ENCODE data around the gene ARHGEF16. TPM values are rescaled to one million over a fixed set of nuclear protein-coding genes. Genes with fewer than 3 reads are reported as not detected.

Gene ARHGEF16
- total RNA-seq, 1 donor from 2014 or later = not detected

DNA sequence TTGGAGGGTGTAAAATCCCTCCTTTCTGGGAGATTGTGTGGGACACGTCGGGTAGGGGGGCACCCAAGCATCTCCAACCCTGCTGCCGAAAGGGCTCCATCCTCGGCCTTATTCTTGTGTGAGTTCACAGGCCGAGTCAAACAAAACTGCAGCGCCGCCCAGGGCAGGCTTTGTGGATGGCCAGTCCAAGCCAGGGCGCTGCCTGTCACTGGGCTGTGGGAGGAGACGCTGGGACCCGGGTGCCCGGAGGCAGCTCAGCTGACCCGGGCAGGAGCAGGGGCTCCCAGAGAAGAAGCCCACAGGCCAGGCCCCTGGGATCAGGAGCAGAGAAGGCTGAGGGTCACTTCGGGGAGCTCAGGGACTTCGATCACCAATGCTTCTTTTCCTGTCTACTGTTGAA, 31.8 kb upstream of the ARHGEF16 start:
- DNase-seq (ENCODE audit: low spot score) = no peak

GRCh38 chr1:3423245-3423829, 31.1 kb upstream of the ARHGEF16 start:
- no peak for DNase-seq (ENCODE audit: low spot score)

DNA sequence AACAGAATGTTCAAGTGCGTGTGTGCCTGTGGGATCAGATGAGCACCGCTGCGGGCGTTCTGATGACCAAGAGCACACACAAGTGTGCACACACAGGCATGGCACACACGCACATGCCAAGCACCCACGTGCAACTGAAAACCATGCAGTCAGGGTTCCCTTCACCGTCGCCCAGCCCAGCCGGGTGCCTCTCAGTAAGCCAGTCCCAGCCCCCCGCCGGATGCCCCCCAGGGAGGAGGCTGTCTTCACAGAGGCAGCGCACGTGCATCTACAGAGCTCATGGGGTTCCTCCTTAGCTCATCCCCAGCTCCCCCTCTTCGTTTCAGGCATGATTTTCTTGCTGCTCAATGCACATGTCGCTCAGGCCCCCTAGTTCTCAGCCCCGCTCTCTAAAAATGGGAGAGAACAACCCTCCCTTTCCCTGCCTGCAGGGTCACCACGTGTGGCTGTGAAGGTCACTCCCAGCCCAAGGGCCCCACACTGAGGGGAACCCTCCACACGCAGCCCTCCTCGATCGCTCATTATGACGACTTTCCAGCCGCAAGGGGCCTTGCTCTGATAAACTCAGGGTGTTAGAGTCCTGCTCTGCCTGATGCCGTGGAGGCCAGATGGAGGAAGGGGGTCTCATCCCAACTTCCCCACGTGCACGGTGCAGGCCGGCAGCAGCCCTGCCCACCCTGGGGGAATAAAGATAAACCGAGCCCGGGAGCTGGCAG, 30.4 kb upstream of the ARHGEF16 start:
- no peak for DNase-seq (ENCODE audit: low spot score)

DNA sequence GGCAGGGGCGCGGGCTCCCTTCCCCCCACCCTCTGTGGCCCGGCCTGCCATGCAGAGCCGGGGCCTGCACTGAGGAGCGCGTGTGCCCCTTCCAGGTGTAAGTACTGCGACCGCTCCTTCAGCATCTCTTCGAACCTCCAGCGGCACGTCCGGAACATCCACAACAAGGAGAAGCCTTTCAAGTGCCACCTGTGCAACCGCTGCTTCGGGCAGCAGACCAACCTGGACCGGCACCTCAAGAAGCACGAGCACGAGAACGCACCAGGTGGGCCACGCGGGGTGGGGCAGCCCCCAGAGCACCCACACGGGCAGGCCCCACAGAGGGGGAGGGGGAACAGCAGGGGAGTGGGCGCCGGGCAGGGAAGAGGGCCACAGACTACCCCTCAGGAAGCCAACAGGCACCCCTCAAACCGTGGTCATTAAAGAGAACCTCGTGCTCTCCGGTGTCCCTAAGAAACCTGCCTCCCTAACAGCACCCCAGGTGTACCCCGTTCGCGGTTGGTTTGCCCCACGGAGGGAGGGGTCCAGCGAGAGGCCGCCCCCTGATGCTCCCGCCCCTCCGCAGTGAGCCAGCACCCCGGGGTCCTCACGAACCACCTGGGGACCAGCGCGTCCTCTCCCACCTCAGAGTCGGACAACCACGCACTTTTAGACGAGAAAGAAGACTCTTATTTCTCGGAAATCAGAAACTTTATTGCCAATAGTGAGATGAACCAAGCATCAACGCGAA, 28.8 kb upstream of the ARHGEF16 start:
- no peak for DNase-seq (ENCODE audit: low spot score)

GRCh38 chr1:3426956-3427535, 27.4 kb upstream of the ARHGEF16 start:
- DNase-seq (ENCODE audit: low spot score) = no peak

DNA sequence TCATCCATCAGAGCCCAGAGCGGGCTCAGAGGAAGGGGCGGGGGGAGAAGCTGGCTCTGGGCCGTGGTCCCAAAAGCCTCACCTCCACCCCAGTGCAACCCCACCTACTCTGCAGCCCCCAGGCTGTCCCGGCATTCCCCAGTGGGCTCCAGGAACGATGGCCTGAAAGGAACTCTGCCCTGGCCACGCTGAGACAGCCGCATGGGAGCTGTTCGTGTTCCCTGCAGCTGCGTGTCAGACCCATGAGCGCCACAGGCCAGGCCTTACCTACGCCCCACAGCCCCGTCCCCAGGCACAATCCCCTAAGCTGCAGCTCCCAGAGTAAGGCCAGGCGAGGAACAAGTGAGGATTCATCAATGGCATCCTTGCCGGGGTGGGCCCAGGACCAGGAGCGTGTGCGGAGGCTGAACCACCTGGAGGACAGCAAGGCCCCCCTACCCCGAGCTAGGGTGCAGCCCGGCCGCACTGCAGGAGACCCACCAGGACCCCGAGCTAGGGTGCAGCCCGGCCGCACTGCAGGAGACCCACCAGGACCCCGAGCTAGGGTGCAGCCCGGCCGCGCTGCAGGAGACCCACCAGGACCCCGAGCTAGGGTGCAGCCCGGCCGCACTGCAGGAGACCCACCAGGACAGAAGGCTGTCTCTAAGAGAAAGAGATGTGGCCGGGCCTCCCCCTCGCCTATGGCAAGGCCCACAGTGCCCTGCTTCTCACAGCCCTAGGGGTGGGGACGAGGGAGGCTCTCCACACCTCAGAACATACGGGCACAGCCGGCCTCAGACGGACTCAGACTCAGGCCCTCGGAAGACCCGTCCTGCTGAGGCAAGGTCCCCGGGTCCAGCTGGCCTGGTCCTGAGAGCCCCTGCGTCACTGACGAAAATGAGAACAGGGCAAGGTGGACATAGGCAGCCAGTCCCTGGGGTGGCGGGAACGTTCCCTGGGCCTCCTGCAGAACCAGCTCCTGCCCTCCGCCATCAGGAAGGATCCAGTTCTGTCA, 26.5 kb upstream of the ARHGEF16 start:
- no peak for DNase-seq (ENCODE audit: low spot score)

DNA sequence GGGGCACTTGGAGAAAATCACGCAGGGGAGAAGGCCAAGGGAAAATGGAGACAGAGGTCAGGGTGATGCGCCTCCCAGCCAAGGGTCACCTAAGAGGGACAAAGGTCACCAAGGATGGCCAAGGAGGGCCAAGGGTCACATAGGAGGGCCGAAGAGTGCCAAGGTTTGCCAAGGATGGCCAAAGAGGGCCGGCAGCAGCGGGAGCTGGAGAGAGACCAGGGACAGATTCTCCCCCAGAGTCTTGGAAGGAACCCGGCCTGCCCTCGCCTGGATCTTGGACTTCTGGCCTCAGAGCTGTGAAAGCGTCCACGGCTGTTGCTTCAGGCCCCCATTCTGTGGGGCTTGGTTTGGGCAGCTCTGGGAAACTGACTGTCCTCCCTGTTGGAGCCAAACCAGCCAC, 25.6 kb upstream of the ARHGEF16 start:
- no peak for DNase-seq (ENCODE audit: low spot score)

DNA sequence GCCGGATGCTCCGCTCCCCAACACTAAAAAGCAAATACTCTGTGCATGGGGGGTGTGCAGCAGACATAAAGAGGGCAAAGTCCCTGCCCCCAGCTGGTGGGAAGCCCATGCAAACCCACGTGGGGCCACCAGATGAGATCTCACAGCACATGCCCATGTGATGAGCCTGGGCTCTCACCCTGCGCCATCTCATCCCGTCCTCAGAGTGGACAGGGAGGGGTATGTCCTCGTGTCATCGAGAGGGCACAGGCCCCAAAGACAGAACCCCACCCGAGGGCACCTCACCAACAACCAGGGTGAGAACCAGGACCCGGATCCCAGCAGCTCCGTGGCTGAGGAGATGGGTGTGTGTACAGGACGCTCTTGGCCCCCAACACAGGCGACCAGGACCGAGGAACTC, 25.1 kb upstream of the ARHGEF16 start:
- no peak for DNase-seq (ENCODE audit: low spot score)

GRCh38 chr1:3429766-3430165, 24.7 kb upstream of the ARHGEF16 start:
- DNase-seq (ENCODE audit: low spot score) = no peak

DNA sequence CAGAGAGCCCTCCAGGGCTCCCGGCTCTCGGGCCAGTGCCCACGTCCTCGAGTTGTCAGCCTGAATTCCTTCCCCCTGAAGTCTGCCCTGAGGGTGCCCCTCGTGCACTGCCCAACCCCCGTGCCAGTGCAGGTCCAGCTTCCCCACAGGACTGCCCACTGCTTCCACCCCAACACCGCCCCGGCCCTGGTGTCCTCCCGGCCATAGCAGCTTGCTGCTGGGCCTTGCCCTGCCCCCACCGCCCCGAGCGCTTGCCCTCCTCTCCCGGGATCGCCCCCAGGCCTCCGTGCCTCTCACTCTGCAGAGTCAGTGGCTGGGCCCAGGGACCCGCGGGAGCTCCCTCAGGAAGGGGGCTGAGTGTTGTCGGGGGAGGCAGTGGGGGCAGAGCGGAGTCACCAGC, 24.1 kb upstream of the ARHGEF16 start:
- DNase-seq (ENCODE audit: low spot score) = no peak

DNA sequence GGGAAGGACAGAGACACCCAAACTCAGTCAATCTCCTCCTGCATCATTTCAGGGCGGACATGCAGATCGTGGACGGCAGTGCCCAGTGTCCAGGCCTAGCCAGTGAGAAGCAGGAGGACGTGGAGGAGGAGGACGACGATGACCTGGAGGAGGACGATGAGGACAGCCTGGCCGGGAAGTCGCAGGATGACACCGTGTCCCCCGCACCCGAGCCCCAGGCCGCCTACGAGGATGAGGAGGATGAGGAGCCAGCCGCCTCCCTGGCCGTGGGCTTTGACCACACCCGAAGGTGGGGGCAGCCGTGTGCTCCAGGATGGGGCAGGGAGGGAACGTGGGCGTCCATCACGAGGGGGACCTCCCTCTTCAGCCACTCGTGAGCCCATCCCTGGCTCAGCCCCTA, 23.6 kb upstream of the ARHGEF16 start:
- DNase-seq (ENCODE audit: low spot score) = no peak

DNA sequence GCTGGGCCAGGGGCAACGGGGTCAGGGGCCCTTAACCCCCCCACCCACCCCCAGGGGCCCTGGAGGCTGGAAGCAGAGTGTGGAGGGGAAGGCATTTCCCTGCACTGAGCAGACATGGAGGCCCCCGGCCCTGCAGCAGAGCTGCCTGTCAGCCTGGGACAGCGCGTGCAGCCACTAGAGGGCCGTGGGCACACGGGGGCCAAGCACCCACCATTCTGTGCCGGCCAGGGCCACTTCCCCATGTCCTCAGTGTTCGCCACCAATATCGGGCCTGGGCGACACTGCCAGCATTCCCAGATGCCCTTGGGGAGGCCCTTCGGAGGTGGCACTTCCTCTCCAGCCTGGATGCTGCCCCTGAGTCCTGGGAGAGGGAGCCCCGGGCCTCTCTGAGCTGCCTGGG, 23.2 kb upstream of the ARHGEF16 start:
- no peak for DNase-seq (ENCODE audit: low spot score)

GRCh38 chr1:3431686-3432085, 22.8 kb upstream of the ARHGEF16 start:
- DNase-seq (ENCODE audit: low spot score) = no peak

DNA sequence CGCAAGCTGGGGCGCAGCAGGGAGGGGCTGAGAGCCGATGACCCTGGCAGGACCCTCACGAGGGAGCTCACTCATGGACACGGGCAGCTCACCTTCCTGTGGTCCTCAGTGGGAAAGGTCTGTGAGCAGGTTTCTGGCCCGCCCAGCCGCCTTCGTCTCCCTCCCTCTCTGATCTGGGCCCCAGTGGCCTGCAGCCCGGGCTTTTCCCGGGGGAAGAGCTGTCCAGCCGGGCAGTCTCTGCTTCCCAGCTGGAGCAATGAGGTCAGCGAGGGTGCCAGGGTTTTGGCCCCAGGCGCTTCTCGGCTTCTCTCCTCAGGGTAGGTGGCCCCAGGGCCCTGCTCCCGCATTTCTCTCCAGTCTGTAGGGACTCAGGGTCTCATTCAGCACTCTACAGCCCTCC, 22.2 kb upstream of the ARHGEF16 start:
- no peak for DNase-seq (ENCODE audit: low spot score)

DNA sequence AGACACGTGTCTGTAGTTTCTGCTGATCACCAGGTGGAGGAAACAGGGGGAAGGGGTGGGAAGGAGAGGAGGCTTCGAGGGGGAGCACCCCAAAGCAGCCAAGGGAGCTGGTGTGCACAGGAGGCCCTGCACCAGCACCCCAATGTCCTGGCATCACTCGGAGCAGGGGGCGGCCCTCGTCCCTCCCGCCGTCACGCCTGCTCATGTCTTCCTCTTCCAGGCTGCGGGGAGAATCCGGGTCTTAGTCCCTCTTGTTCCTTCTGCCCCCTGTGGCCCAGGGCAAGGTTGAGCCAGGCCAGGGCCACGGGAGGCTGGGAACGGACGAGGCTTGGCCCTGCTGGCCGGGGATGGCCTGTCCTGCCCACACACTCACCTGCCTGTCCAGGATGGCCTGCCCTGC, 21.4 kb upstream of the ARHGEF16 start:
- no peak for DNase-seq (ENCODE audit: low spot score)

- DNase-seq (ENCODE audit: low spot score) = no peak
Measured at GRCh38 chr1:3433596-3434320, 20.7 kb upstream of the ARHGEF16 start.

- DNase-seq (ENCODE audit: low spot score) = no peak
Measured at GRCh38 chr1:3434406-3435110, 19.9 kb upstream of the ARHGEF16 start.

DNA sequence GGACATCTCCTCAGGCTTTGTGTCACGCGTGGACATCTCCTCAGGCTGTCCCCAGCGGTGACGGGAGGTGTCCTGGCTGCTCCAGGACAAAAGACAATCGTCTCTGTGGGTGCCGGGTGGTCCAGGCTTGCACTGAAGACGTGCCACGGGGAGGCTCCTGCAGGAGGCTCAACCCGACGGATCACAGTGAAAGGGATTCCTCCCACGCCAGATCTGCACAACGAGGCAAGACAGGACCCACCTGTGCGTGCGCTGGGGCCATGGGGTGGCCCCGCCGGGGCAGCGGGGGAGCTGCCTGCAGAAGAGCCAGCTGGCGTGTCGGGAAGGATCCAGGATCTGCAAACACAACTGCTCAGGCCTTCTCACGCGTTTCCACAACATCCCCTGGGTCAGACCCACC, 18.8 kb upstream of the ARHGEF16 start:
- no peak for DNase-seq (ENCODE audit: low spot score)

- no peak for DNase-seq (ENCODE audit: low spot score)
Measured at GRCh38 chr1:3436451-3436850, 18.0 kb upstream of the ARHGEF16 start.

GRCh38 chr1:3436901-3437300, 17.6 kb upstream of the ARHGEF16 start:
- DNase-seq (ENCODE audit: low spot score) = no peak
